ENCODE data around the gene ATP2A1. TPM values are rescaled to one million over a fixed set of nuclear protein-coding genes. Genes with fewer than 3 reads are reported as not detected.

The ATP2A1 gene
- total and polyA plus RNA-seq, 2 experiments from 2014 or later = 2.6 TPM

- H3K4me1 ChIP-seq (ENCODE audit: low read depth) = no peaks in the 10 kb centered on the region
- H3K9me3 ChIP-seq (ENCODE audit: low read depth) = no peaks in the 10 kb centered on the region
- H3K27me3 ChIP-seq = no peaks in the 10 kb centered on the region
- DNase-seq (ENCODE audit: low read depth in 1 of 2, low spot score in 1 of 2) = no peak
- H3K36me3 ChIP-seq = no peaks in the 10 kb centered on the region
- H3K4me3 ChIP-seq = no peak overlapping the region
- no peak overlapping the region for H3K27ac ChIP-seq
- no peak for TF ChIP-seq CTCF (IDR thresholded peaks at IDR 0.05; ENCODE audit: low read depth, low read length)
Measured at GRCh38 chr16:28898266-28898665, 20.0 kb downstream of the ATP2A1 start.

- DNase-seq (ENCODE audit: low read depth in 1 of 2, low spot score in 1 of 2) = no peak
- no peaks in the 10 kb centered on the region for H3K9me3 ChIP-seq (ENCODE audit: low read depth)
- H3K36me3 ChIP-seq = no peaks in the 10 kb centered on the region
- H3K27me3 ChIP-seq = no peaks in the 10 kb centered on the region
- no peaks in the 10 kb centered on the region for H3K4me1 ChIP-seq (ENCODE audit: low read depth)
- no peak overlapping the region for H3K4me3 ChIP-seq
- TF ChIP-seq CTCF (IDR thresholded peaks at IDR 0.05; ENCODE audit: low read depth, low read length) = no peak
- no peak overlapping the region for H3K27ac ChIP-seq
Measured at GRCh38 chr16:28898942-28899341, 20.7 kb downstream of the ATP2A1 start.

GRCh38 chr16:28899882-28900590, 21.7 kb downstream of the ATP2A1 start:
- no peaks in the 10 kb centered on the region for H3K9me3 ChIP-seq (ENCODE audit: low read depth)
- no peak for DNase-seq (ENCODE audit: low read depth in 1 of 2, low spot score in 1 of 2)
- no peaks in the 10 kb centered on the region for H3K36me3 ChIP-seq
- no peak for TF ChIP-seq CTCF (IDR thresholded peaks at IDR 0.05; ENCODE audit: low read depth, low read length)
- H3K27ac ChIP-seq = no peak overlapping the region
- no peaks in the 10 kb centered on the region for H3K27me3 ChIP-seq
- no peak overlapping the region for H3K4me3 ChIP-seq
- H3K4me1 ChIP-seq (ENCODE audit: low read depth) = no peaks in the 10 kb centered on the region

- no peak overlapping the region for H3K27ac ChIP-seq
- no peak for TF ChIP-seq CTCF (IDR thresholded peaks at IDR 0.05; ENCODE audit: low read depth, low read length)
- H3K4me1 ChIP-seq (ENCODE audit: low read depth) = no peaks in the 10 kb centered on the region
- no peak overlapping the region for H3K4me3 ChIP-seq
- DNase-seq (ENCODE audit: low read depth in 1 of 2, low spot score in 1 of 2) = no peak
- H3K36me3 ChIP-seq = no peaks in the 10 kb centered on the region
- H3K9me3 ChIP-seq (ENCODE audit: low read depth) = no peaks in the 10 kb centered on the region
- no peaks in the 10 kb centered on the region for H3K27me3 ChIP-seq
Measured at GRCh38 chr16:28900601-28901000, 22.3 kb downstream of the ATP2A1 start.

GRCh38 chr16:28901862-28902261, 23.6 kb downstream of the ATP2A1 start:
- no peak overlapping the region for H3K4me3 ChIP-seq
- no peak for DNase-seq (ENCODE audit: low read depth in 1 of 2, low spot score in 1 of 2)
- no peaks in the 10 kb centered on the region for H3K4me1 ChIP-seq (ENCODE audit: low read depth)
- no peak overlapping the region for H3K27ac ChIP-seq
- no peak for TF ChIP-seq CTCF (IDR thresholded peaks at IDR 0.05; ENCODE audit: low read depth, low read length)
- no peaks in the 10 kb centered on the region for H3K9me3 ChIP-seq (ENCODE audit: low read depth)
- H3K36me3 ChIP-seq = peaks cover 2% of the 10 kb centered on the region
- H3K27me3 ChIP-seq = no peaks in the 10 kb centered on the region

Measured in cardiac muscle cell (in vitro differentiated cells and primary cell).